GM12878 (cell line): ENCODE data around the gene COL8A2. TPM values are rescaled to one million over a fixed set of nuclear protein-coding genes. Genes with fewer than 3 reads are reported as not detected.

ENCODE experiments used
- ATAC-seq: fragments of 200-7000 bp; cut with Tn5 transposase; 3 replicates; pipeline ENCODE4 v1.9.1; 2020; ENCODE audit warnings: mild to moderate bottlenecking, moderate library complexity
- BruUV-seq: library from RNA; stranded (reverse); fragments of 400-500 nt; replicated peaks from 2 replicates; lab custom pipeline; 2021; lab: Mats Ljungman, UMichigan
- CTCF ChIA-PET: fragments of 300-600 bp; sonication (Branson Sonifier 250); formaldehyde crosslinking; extraction: SDS; loops from one replicate; lab custom pipeline; 2021; ENCODE audit warnings: inconsistent platforms; lab: Yijun Ruan, JAX
- POLR2A ChIA-PET: fragments of 350-600 bp; formaldehyde crosslinking; extraction: SDS; loops from one replicate; lab custom pipeline; 2021; ENCODE audit warnings: inconsistent platforms; lab: Charles Lee
- RAD21 ChIA-PET: fragments of 300-600 bp; sonication (Branson Sonifier 250); formaldehyde crosslinking; loops from one replicate; lab custom pipeline; 2023; ENCODE audit warnings: antibody characterized with exemption; ENCODE audit not compliant: unreplicated experiment; lab: Charles Lee
- SMC1A ChIA-PET: fragments of 300-600 bp; sonication (Branson Sonifier 250); formaldehyde crosslinking; loops from one replicate; lab custom pipeline; 2023; ENCODE audit not compliant: unreplicated experiment, uncharacterized antibody; lab: Charles Lee
- DNase-seq: peaks from one replicate; pipeline ENCODE4 v3.0.0-alpha.2; 2011; ENCODE audit warnings: low read depth, low spot score
- FAIRE-seq: peaks from 3 replicates; lab custom pipeline; 2011; peaks lifted over from hg19 to GRCh38; lab: Jason Lieb, UNC
- H2AFZ ChIP-seq: 2 replicates; pipeline ENCODE4 v1.6.0; 2011; ENCODE audit warnings: low read depth, low read length, control low read depth; ENCODE audit not compliant: control insufficient read depth
- H3K27ac ChIP-seq: 2 replicates; pipeline ENCODE4 v1.5.1; 2011; ENCODE audit warnings: control low read depth; ENCODE audit not compliant: control insufficient read depth, insufficient read depth
- H3K27me3 ChIP-seq, 2 experiments: replicated peaks in 1 of 2; 2 replicates each; pipeline versions ENCODE4 v1.6.0 to v1.6.1; 2011; ENCODE audit warnings: low read length in 1 of 2; ENCODE audit not compliant: control insufficient read depth in 2 of 2, insufficient read depth in 2 of 2
- H3K36me3 ChIP-seq, 2 experiments: 2 replicates each; pipeline ENCODE4 v1.5.1; 2011; ENCODE audit warnings: low read length in 1 of 2; ENCODE audit not compliant: control insufficient read depth in 2 of 2, insufficient read depth in 2 of 2
- H3K4me1 ChIP-seq: 2 replicates; pipeline ENCODE4 v1.6.1; 2011; ENCODE audit warnings: mild to moderate bottlenecking, low read length, moderate library complexity, mixed read lengths; ENCODE audit not compliant: control insufficient read depth, insufficient read depth
- H3K4me2 ChIP-seq: 2 replicates; pipeline ENCODE4 v1.6.0; 2011; ENCODE audit warnings: control low read depth; ENCODE audit not compliant: control insufficient read depth, insufficient read depth
- H3K4me3 ChIP-seq: fragments of 200-600 bp; sonication (generic); 2 replicates; pipeline ENCODE4 v1.5.1; 2016
- H3K79me2 ChIP-seq: 2 replicates; pipeline ENCODE4 v1.6.0; 2011; ENCODE audit warnings: low read length; ENCODE audit not compliant: control insufficient read depth, insufficient read depth
- H3K9ac ChIP-seq: 2 replicates; pipeline ENCODE4 v1.8.0; 2011; ENCODE audit warnings: low read length, control low read depth, mixed read lengths; ENCODE audit not compliant: control insufficient read depth, insufficient read depth
- H3K9me3 ChIP-seq: replicated peaks from 3 replicates; pipeline ENCODE4 v1.5.1; 2011; ENCODE audit warnings: mild to moderate bottlenecking, low read length; ENCODE audit not compliant: control insufficient read depth, insufficient read depth
- H4K20me1 ChIP-seq: 2 replicates; pipeline ENCODE4 v1.6.0; 2011; ENCODE audit not compliant: control insufficient read depth, insufficient read depth
- BMI1 ChIP-seq: fragments of 450-650 bp; IDR thresholded peaks from 2 replicates; pipeline ENCODE4 v1.6.1; 2016; ENCODE audit warnings: mild to moderate bottlenecking, moderate library complexity, borderline replicate concordance
- IKZF2 ChIP-seq, 2 experiments: fragments of 450-650 bp; IDR thresholded peaks; 2 replicates each; pipeline ENCODE4 v1.6.1; 2017; ENCODE audit warnings: mild to moderate bottlenecking in 2 of 2, moderate library complexity in 2 of 2
- KAT2A ChIP-seq: conservative IDR thresholded peaks from 2 replicates; pipeline ENCODE4 v1.6.1; 2011; ENCODE audit warnings: low read depth, low read length; ENCODE audit not compliant: control insufficient read depth
- NRF1 ChIP-seq: conservative IDR thresholded peaks from 2 replicates; pipeline ENCODE4 v1.6.1; 2011; ENCODE audit warnings: mild to moderate bottlenecking, low read depth, low read length, improper control_type of control experiment
- POU2F2 ChIP-seq: IDR thresholded peaks from 3 replicates; pipeline ENCODE4 v1.6.1; 2011; ENCODE audit warnings: low read depth, mild to moderate bottlenecking, low read length, borderline replicate concordance
- RCOR1 ChIP-seq: conservative IDR thresholded peaks from 2 replicates; pipeline ENCODE4 v1.6.1; 2012; ENCODE audit warnings: low read depth, low read length, improper control_type of control experiment
- RUNX3 ChIP-seq: IDR thresholded peaks from 2 replicates; pipeline ENCODE4 v1.6.1; 2012; ENCODE audit warnings: low read length, inconsistent platforms
- SPI1 ChIP-seq: IDR thresholded peaks from 2 replicates; pipeline ENCODE4 v1.6.1; 2011; ENCODE audit warnings: low read depth, mild to moderate bottlenecking, low read length, moderate library complexity, borderline replicate concordance; ENCODE audit not compliant: insufficient read depth
- USF1 ChIP-seq: IDR thresholded peaks from 2 replicates; pipeline ENCODE4 v1.6.1; 2011; ENCODE audit warnings: borderline replicate concordance, low read depth, mild to moderate bottlenecking, moderate library complexity, mixed read lengths, low read length; ENCODE audit not compliant: insufficient read depth; ENCODE audit errors: extremely low read length
- ZBTB40 ChIP-seq: fragments of 450-650 bp; IDR thresholded peaks from 2 replicates; pipeline ENCODE4 v1.6.1; 2016; ENCODE audit warnings: mild to moderate bottlenecking, moderate library complexity, borderline replicate concordance
- WGBS: methylation state at CpG from one replicate; pipeline ENCODE4 v1.1.6; 2016; ENCODE audit warnings: low lambda C conversion rate; ENCODE audit not compliant: insufficient replicate concordance, insufficient coverage; ENCODE audit errors: missing lambda C conversion rate; 5-methylcytosine and 5-hydroxymethylcytosine counted together
- in situ Hi-C: fragments of 300-500 bp; cut with MboI; formaldehyde crosslinking; loops from 9 replicates; pipeline ENCODE4 v1.14.3; 2018; ENCODE audit warnings: mixed read lengths
- intact Hi-C: fragments of 100-400 bp; cut with micrococcal nuclease; formaldehyde crosslinking; loops from one replicate; pipeline ENCODE4 v1.14.2; 2022; ENCODE audit not compliant: unreplicated experiment
- polyA plus RNA-seq, 11 experiments: library from polyadenylated mRNA; depleted of rRNA in 4 of 11; unstranded in 6 of 11; stranded (reverse) in 5 of 11; fragments of >200 nt; fragmentation: Nextera tagmentation in 4 of 11; fragmentation: Illumina TruSeq in 1 of 11; extraction: Ambion mirVana in 4 of 11; extraction: Trizol in 1 of 11; gene quantifications; 1 replicate in 1 of 11; 2 replicates in 10 of 11; pipeline versions ENCODE4 v1.2.1 to v1.2.3, GENCODE V29; 2011 to 2016; ENCODE audit warnings: inconsistent platforms in 2 of 11, missing spikeins in 2 of 11, low read depth in 1 of 11
- total RNA-seq, 4 experiments: library from RNA; depleted of rRNA in 3 of 4; stranded (reverse); fragments of >200 nt in 3 of 4; fragmentation: Illumina TruSeq in 1 of 4; extraction: Trizol in 1 of 4; gene quantifications; 2 replicates each; pipeline versions ENCODE4 v1.2.1 to v1.2.3, GENCODE V29; 2013 to 2021

Gene COL8A2
- total and polyA plus RNA-seq, 10 of the 15 experiments (the other 5 are each of a cell fraction or from before 2014, with no cell fraction given) = 0.01 TPM; not detected in 9

GRCh38 chr1:36154335-36154734 is 29.3 kb upstream of the COL8A2 start:
- H4K20me1 ChIP-seq = no peaks in the 10 kb centered on the region; the same call in 1 of the 2 replicates
- FAIRE-seq (no peak), ATAC-seq (no peak), DNase-seq (no peak)
- ChIA-PET POLR2A (no interaction called here), CTCF (interaction anchor here (1.3 to 10.2 kb wide), 2 partner anchors 35 to 69 kb away, joined by 3 to 262 read pairs; no protein-coding TSS in a partner anchor), RAD21 (interaction anchor here (0.7 to 1.2 kb wide), 2 partner anchors 70 kb away, joined by 3 read pairs; partner anchors contain the start of gene THRAP3), SMC1A (interaction anchor here (1.9 to 2.9 kb wide), 3 partner anchors 33 to 131 kb away, joined by 5 to 9 read pairs (median 6); partner anchors contain the start of gene THRAP3)
- H3K9ac ChIP-seq = no peak overlapping the region
- no TSS peak for BruUV-seq
- no peak for TF ChIP-seq NRF1
- no peak for TF ChIP-seq KAT2A
- TF ChIP-seq IKZF2 (IDR thresholded peaks at IDR 0.05) = no peak
- no peak for TF ChIP-seq ZBTB40
- TF ChIP-seq POU2F2 = no peak
- TF ChIP-seq RUNX3 = no peak
- no peak for TF ChIP-seq RCOR1
- TF ChIP-seq BMI1 = no peak
- no peak for TF ChIP-seq USF1
- TF ChIP-seq SPI1 = no peak
- in situ Hi-C loops (loop anchor here (5.0 kb wide), 1 partner anchor 133 kb away; no protein-coding TSS in a partner anchor), intact Hi-C loops (loop anchor here (10.0 kb wide), 1 partner anchor 230 kb away; the partner anchor contains the start of gene STK40)
- no peaks in the 10 kb centered on the region for H3K9me3 ChIP-seq
- H3K27ac ChIP-seq = no peak overlapping the region
- H2AFZ ChIP-seq = no peak overlapping the region
- no peak overlapping the region for H3K4me2 ChIP-seq
- WGBS = 90% methylated on average over 5 of the region's 6 CpGs
- H3K4me1 ChIP-seq = peaks cover 43% of the 10 kb centered on the region
- H3K4me3 ChIP-seq = no peak overlapping the region
- H3K36me3 ChIP-seq = 0 out of 4 replicates have a peak, but pooled peaks cover 0 to 5% of the 10 kb centered on the region in 2 experiments
- no peaks in the 10 kb centered on the region for H3K27me3 ChIP-seq
- peaks cover 42% of the 10 kb centered on the region for H3K79me2 ChIP-seq
